Smooth muscle cell (in vitro differentiated cells): ENCODE data around the gene PRRG3. TPM values are rescaled to one million over a fixed set of nuclear protein-coding genes. Genes with fewer than 3 reads are reported as not detected.

Experiments used
- DNase-seq: peaks from one replicate; lab custom pipeline; 2025; ENCODE audit not compliant: unreplicated experiment; lab: John Stamatoyannopoulos, UW
- H2AFZ ChIP-seq: fragments of 200-600 bp; sonication (generic); 2 replicates; pipeline ENCODE4 v1.6.0; 2016; ENCODE audit warnings: antibody characterized with exemption, low read depth, mild to moderate bottlenecking
- H3F3A ChIP-seq: fragments of 200-600 bp; sonication (generic); 2 replicates; pipeline ENCODE4 v1.6.0; 2017; ENCODE audit warnings: antibody characterized with exemption, low read depth
- H3K27ac ChIP-seq: fragments of 200-600 bp; sonication (generic); 2 replicates; pipeline ENCODE4 v1.5.1; 2016; ENCODE audit warnings: low read depth, mild to moderate bottlenecking
- H3K27me3 ChIP-seq: fragments of 200-600 bp; sonication (generic); 2 replicates; pipeline ENCODE4 v1.6.1; 2016; ENCODE audit warnings: low read depth, mild to moderate bottlenecking
- H3K36me3 ChIP-seq: fragments of 200-600 bp; sonication (generic); 2 replicates; pipeline ENCODE4 v1.5.1; 2016; ENCODE audit warnings: low read depth
- H3K4me1 ChIP-seq: fragments of 200-600 bp; sonication (generic); 2 replicates; pipeline ENCODE4 v1.5.1; 2016; ENCODE audit warnings: low read depth
- H3K4me2 ChIP-seq: fragments of 200-600 bp; sonication (generic); 2 replicates; pipeline ENCODE4 v1.6.0; 2016; ENCODE audit warnings: mild to moderate bottlenecking
- H3K4me3 ChIP-seq: fragments of 200-600 bp; sonication (generic); 2 replicates; pipeline ENCODE4 v1.5.1; 2016; ENCODE audit warnings: mild to moderate bottlenecking
- H3K79me2 ChIP-seq: fragments of 200-600 bp; sonication (generic); 2 replicates; pipeline ENCODE4 v1.6.0; 2016; ENCODE audit warnings: low read depth, mild to moderate bottlenecking
- H3K9ac ChIP-seq: fragments of 200-600 bp; sonication (generic); 2 replicates; pipeline ENCODE4 v1.6.0; 2016; ENCODE audit warnings: low read depth
- H3K9me3 ChIP-seq: fragments of 200-600 bp; sonication (generic); replicated peaks from 2 replicates; pipeline ENCODE4 v1.5.1; 2016; ENCODE audit warnings: low read depth
- H4K20me1 ChIP-seq: fragments of 200-600 bp; sonication (generic); 2 replicates; pipeline ENCODE4 v1.6.0; 2016; ENCODE audit warnings: low read depth
- WGBS: methylation state at CpG from one replicate; pipeline ENCODE4 v1.1.7; 2016; ENCODE audit warnings: low lambda C conversion rate; 5-methylcytosine and 5-hydroxymethylcytosine counted together
- polyA plus RNA-seq: library from polyadenylated mRNA; unstranded; fragments of >200 nt; fragmentation: Nextera tagmentation; extraction: Ambion mirVana; gene quantifications from 2 replicates; pipeline ENCODE4 v1.2.1, GENCODE V29; 2016
- total RNA-seq: library from RNA; depleted of rRNA; stranded (reverse); fragments of >200 nt; gene quantifications from 2 replicates; pipeline ENCODE4 v1.2.3, GENCODE V29; 2014
- TF ChIP-seq, protein P1 (sequence below): fragments of 200-600 bp; sonication (generic); IDR thresholded peaks from 2 replicates; pipeline ENCODE4 v1.5.1; 2017; ENCODE audit warnings: borderline replicate concordance, mild to moderate bottlenecking, antibody characterized with exemption; ENCODE audit not compliant: insufficient read depth, poor library complexity, severe bottlenecking

PRRG3 gene
- total and polyA plus RNA-seq, 2 experiments from 2014 or later = 0.67 to 2.6 TPM

DNA sequence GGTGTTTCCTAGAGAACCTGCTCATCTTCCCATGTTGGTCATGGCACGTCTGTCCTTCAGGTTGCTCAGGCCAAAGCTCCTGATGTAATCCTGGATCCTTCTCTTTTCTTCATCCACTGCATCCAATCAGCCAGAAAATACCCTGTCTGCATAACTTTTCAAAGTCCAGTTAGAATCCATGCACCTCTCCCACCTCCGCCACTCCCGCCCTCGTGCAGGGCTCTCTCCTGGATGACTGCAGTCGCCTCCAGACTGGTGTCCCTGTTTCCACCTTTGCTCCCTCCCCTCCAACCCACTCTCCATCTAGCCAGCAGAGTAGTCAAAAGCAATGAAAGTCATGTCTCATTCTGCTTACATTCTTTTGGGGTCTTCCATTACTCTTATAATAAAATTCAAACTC is 55.3 kb downstream of the PRRG3 start:
- no peaks in the 10 kb centered on the region for H3K79me2 ChIP-seq
- no peaks in the 10 kb centered on the region for H3K36me3 ChIP-seq
- no peaks in the 10 kb centered on the region for H4K20me1 ChIP-seq
- H3F3A ChIP-seq = no peaks in the 10 kb centered on the region
- DNase-seq = no peak
- no peaks in the 10 kb centered on the region for H3K27me3 ChIP-seq
- no peaks in the 10 kb centered on the region for H3K4me1 ChIP-seq
- no peak overlapping the region for H3K9ac ChIP-seq
- 87% methylated on average over 5 of the region's 5 CpGs for WGBS
- TF ChIP-seq, protein P1, sequence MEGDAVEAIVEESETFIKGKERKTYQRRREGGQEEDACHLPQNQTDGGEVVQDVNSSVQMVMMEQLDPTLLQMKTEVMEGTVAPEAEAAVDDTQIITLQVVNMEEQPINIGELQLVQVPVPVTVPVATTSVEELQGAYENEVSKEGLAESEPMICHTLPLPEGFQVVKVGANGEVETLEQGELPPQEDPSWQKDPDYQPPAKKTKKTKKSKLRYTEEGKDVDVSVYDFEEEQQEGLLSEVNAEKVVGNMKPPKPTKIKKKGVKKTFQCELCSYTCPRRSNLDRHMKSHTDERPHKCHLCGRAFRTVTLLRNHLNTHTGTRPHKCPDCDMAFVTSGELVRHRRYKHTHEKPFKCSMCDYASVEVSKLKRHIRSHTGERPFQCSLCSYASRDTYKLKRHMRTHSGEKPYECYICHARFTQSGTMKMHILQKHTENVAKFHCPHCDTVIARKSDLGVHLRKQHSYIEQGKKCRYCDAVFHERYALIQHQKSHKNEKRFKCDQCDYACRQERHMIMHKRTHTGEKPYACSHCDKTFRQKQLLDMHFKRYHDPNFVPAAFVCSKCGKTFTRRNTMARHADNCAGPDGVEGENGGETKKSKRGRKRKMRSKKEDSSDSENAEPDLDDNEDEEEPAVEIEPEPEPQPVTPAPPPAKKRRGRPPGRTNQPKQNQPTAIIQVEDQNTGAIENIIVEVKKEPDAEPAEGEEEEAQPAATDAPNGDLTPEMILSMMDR = no peak
- no peak overlapping the region for H3K4me2 ChIP-seq
- no peak overlapping the region for H2AFZ ChIP-seq
- no peak overlapping the region for H3K27ac ChIP-seq
- H3K4me3 ChIP-seq = no peak overlapping the region
- H3K9me3 ChIP-seq = no peaks in the 10 kb centered on the region

DNA sequence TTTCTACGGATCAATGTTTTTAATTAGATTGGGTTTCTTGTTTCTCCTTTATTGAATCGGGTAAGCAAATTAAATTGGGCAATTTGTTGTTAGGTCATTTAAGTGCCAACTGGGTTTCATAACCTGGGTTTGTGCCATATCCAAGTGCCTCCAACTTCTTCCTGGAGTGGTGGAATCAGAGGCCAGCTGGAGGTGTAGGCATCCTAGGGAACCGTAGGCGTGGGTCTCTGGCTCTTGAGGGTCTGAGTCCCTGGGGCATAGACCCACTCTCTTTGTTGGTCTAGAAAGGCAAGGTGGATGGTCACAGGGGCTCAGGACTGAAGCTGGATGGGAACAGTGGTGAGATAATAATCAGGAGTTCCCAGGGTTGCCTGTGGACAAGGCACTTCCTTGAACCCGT is 57.6 kb downstream of the PRRG3 start:
- Histone ChIP-seq H3K4me2 (no peak overlapping the region), H3F3A (no peaks in the 10 kb centered on the region), H4K20me1 (no peaks in the 10 kb centered on the region), H3K79me2 (no peaks in the 10 kb centered on the region), H3K36me3 (no peaks in the 10 kb centered on the region), H3K4me3 (no peak overlapping the region), H3K27me3 (no peaks in the 10 kb centered on the region), H3K9me3 (no peaks in the 10 kb centered on the region), H3K4me1 (no peaks in the 10 kb centered on the region), H2AFZ (no peak overlapping the region), H3K27ac (no peak overlapping the region), H3K9ac (no peak overlapping the region)
- TF ChIP-seq, protein P1 = no peak
- 85% methylated on average over 5 of the region's 5 CpGs for WGBS
- DNase-seq = no peak

DNA sequence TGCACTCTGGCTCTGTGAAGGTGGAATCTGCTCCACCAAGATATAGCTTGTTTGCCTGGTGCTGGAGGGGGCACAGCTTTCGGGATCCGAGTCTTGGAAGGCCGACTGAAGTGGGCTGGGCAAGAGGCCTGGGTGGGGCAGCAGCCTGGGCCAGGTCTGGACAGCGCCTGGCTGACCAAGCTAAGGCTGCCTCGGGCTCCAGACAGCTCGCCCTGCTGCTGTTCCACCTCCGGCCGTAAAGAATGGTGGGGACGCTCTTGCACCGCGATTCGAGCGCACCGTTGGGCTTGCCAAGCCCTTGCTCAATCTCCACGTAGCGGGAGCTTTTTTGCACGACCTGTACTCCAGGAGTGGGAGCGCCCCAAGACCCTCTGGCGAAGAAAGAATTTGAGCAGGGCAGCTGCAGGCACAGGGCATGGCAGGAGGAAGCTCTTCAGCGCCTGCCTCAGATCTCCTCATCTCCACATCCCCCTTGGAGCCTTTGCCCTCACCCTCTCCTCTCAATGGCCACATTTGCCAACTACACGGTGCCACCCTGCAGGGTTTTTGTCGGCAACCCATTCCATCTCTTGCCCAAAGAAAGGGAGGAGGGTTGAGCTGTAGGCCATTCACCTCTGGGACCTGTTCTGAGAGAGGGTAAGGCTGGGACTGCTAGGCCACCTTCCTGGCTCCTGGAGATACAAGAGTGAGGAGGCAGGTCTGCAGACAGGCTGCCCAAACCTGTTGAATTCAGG is 58.2 kb downstream of the PRRG3 start:
- Histone ChIP-seq H3F3A (no peaks in the 10 kb centered on the region), H3K4me1 (no peaks in the 10 kb centered on the region), H4K20me1 (no peaks in the 10 kb centered on the region), H3K4me3 (no peak overlapping the region), H2AFZ (no peak overlapping the region), H3K27ac (peak overlapping the region; percentile 27), H3K9me3 (no peaks in the 10 kb centered on the region), H3K79me2 (no peaks in the 10 kb centered on the region), H3K27me3 (no peaks in the 10 kb centered on the region), H3K36me3 (no peaks in the 10 kb centered on the region), H3K9ac (no peak overlapping the region), H3K4me2 (peak overlapping the region; percentile 17)
- DNase-seq = peak; percentile 1
- TF ChIP-seq, protein P1 = peak; percentile 78
- 35% methylated on average over 21 of the region's 22 CpGs for WGBS

DNA sequence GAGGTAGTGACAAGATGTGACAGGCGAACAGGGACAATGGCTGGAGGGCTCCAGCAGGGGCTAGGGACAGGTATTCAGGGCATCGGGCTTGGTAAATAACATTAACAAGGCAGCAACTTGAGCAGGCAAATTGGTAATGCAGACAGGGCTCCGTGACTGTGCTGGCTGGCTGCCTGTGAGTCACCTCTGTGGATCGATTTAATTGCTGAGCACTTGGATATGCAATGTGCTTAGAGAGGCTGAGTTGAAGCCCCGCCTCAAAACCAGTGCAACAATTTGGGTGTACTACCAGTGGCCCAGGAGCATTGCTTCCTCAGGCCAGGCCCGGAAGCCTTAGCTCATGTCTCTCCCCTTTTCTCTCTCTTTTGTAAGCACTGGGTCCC is 58.8 kb downstream of the PRRG3 start:
- H2AFZ ChIP-seq = no peak overlapping the region
- H4K20me1 ChIP-seq = no peaks in the 10 kb centered on the region
- peak overlapping the region; percentile 17 for H3K4me2 ChIP-seq
- H3K27ac ChIP-seq = peak overlapping the region; percentile 27
- no peaks in the 10 kb centered on the region for H3K4me1 ChIP-seq
- H3K9ac ChIP-seq = no peak overlapping the region
- no peaks in the 10 kb centered on the region for H3F3A ChIP-seq
- no peaks in the 10 kb centered on the region for H3K79me2 ChIP-seq
- no peaks in the 10 kb centered on the region for H3K9me3 ChIP-seq
- no peaks in the 10 kb centered on the region for H3K27me3 ChIP-seq
- 50% methylated on average over 6 of the region's 6 CpGs for WGBS
- H3K36me3 ChIP-seq = no peaks in the 10 kb centered on the region
- DNase-seq = no peak
- no peak overlapping the region for H3K4me3 ChIP-seq
- TF ChIP-seq, protein P1 = no peak
